ENCODE results near the gene TMEM236.
"Not testable (repeated sequence)": the region's sequence is repeated elsewhere in the genome, so short reads cannot be mapped to it uniquely, and the experiment has no call there.

The TMEM236 gene

GRCh38 chr10:17712717-17713471, 39.1 kb upstream of the TMEM236 start:
- no peak for DNase-seq (ENCODE audit: low read depth)
- H3K4me3 ChIP-seq (ENCODE audit: low read depth, low read length) = no peak overlapping the region
- no peak for TF ChIP-seq CTCF (IDR thresholded peaks at IDR 0.05; ENCODE audit: low read depth, low read length, missing control alignments)

GRCh38 chr10:17713758-17714157, 38.2 kb upstream of the TMEM236 start:
- TF ChIP-seq CTCF (IDR thresholded peaks at IDR 0.05; ENCODE audit: low read depth, low read length, missing control alignments) = no peak
- no peak overlapping the region for H3K4me3 ChIP-seq (ENCODE audit: low read depth, low read length)
- no peak for DNase-seq (ENCODE audit: low read depth)

- no peak for TF ChIP-seq CTCF (IDR thresholded peaks at IDR 0.05; ENCODE audit: low read depth, low read length, missing control alignments)
- no peak for DNase-seq (ENCODE audit: low read depth)
- H3K4me3 ChIP-seq (ENCODE audit: low read depth, low read length) = no peak overlapping the region
Measured at GRCh38 chr10:17716161-17716560, 35.8 kb upstream of the TMEM236 start.

GRCh38 chr10:17722317-17723014, 29.5 kb upstream of the TMEM236 start:
- H3K4me3 ChIP-seq (ENCODE audit: low read depth, low read length); DNase-seq (ENCODE audit: low read depth): not testable (repeated sequence)

GRCh38 chr10:17725703-17726102, 26.3 kb upstream of the TMEM236 start:
- DNase-seq (ENCODE audit: low read depth) = no peak
- no peak overlapping the region for H3K4me3 ChIP-seq (ENCODE audit: low read depth, low read length)
- no peak for TF ChIP-seq CTCF (IDR thresholded peaks at IDR 0.05; ENCODE audit: low read depth, low read length, missing control alignments)

GRCh38 chr10:17729630-17730029, 22.4 kb upstream of the TMEM236 start:
- TF ChIP-seq CTCF (IDR thresholded peaks at IDR 0.05; ENCODE audit: low read depth, low read length, missing control alignments) = no peak
- no peak for DNase-seq (ENCODE audit: low read depth)
- H3K4me3 ChIP-seq (ENCODE audit: low read depth, low read length) = no peak overlapping the region

GRCh38 chr10:17730667-17731066, 21.3 kb upstream of the TMEM236 start:
- H3K4me3 ChIP-seq (ENCODE audit: low read depth, low read length) = no peak overlapping the region
- no peak for TF ChIP-seq CTCF (IDR thresholded peaks at IDR 0.05; ENCODE audit: low read depth, low read length, missing control alignments)
- DNase-seq (ENCODE audit: low read depth) = no peak
